ENCODE results near the gene KDM4C. TPM values are rescaled to one million over a fixed set of nuclear protein-coding genes. Genes with fewer than 3 reads are reported as not detected.

Gene KDM4C
- total RNA-seq, 1 experiment from 2014 or later: 16.2 TPM

GRCh38 chr9:7051711-7052110 is 293.9 kb downstream of the KDM4C start:
- intact Hi-C loops (cut with micrococcal nuclease; ENCODE audit: unreplicated experiment): loop anchor here (5.0 kb wide), 1 partner anchor 486 kb away; no protein-coding TSS in a partner anchor
- no peak for DNase-seq
- Mint-ChIP-seq H3K4me3 (ENCODE audit: low read depth, unreplicated experiment) (no peak overlapping the region), H3K27ac (ENCODE audit: unreplicated experiment) (no peak overlapping the region), H3K36me3 (ENCODE audit: insufficient read depth, unreplicated experiment) (no peaks in the 10 kb centered on the region), H3K27me3 (ENCODE audit: unreplicated experiment) (no peaks in the 10 kb centered on the region), H3K9me3 (ENCODE audit: low read depth, unreplicated experiment) (no peaks in the 10 kb centered on the region), H3K4me1 (ENCODE audit: low read depth, unreplicated experiment) (no peaks in the 10 kb centered on the region)
- BruUV-seq (replicated peaks): no TSS peak
- no peak for TF ChIP-seq CTCF (IDR thresholded peaks at IDR 0.05; ENCODE audit: unreplicated experiment)
- CTCF ChIA-PET: no interaction called here

GRCh38 chr9:7053903-7054302 is 296.1 kb downstream of the KDM4C start:
- Mint-ChIP-seq H3K27me3 (ENCODE audit: unreplicated experiment) (no peaks in the 10 kb centered on the region), H3K36me3 (ENCODE audit: insufficient read depth, unreplicated experiment) (no peaks in the 10 kb centered on the region), H3K4me3 (ENCODE audit: low read depth, unreplicated experiment) (no peak overlapping the region), H3K9me3 (ENCODE audit: low read depth, unreplicated experiment) (no peaks in the 10 kb centered on the region), H3K27ac (ENCODE audit: unreplicated experiment) (no peak overlapping the region), H3K4me1 (ENCODE audit: low read depth, unreplicated experiment) (no peaks in the 10 kb centered on the region)
- no TSS peak for BruUV-seq (replicated peaks)
- DNase-seq: no peak
- TF ChIP-seq CTCF (IDR thresholded peaks at IDR 0.05; ENCODE audit: unreplicated experiment): no peak
- CTCF ChIA-PET: no interaction called here
- intact Hi-C loops (cut with micrococcal nuclease; ENCODE audit: unreplicated experiment): loop anchor here (5.0 kb wide), 1 partner anchor 483 kb away; no protein-coding TSS in a partner anchor

- TF ChIP-seq CTCF (IDR thresholded peaks at IDR 0.05; ENCODE audit: unreplicated experiment): no peak
- H3K36me3 Mint-ChIP-seq (ENCODE audit: insufficient read depth, unreplicated experiment): no peaks in the 10 kb centered on the region
- intact Hi-C loops (cut with micrococcal nuclease; ENCODE audit: unreplicated experiment): no loop called here
- CTCF ChIA-PET: interaction anchor here (0.5 kb wide), 1 partner anchor 29 kb away, joined by 3 read pairs; no protein-coding TSS in a partner anchor
- H3K27ac Mint-ChIP-seq (ENCODE audit: unreplicated experiment): no peak overlapping the region
- no TSS peak for BruUV-seq (replicated peaks)
- H3K4me3 Mint-ChIP-seq (ENCODE audit: low read depth, unreplicated experiment): no peak overlapping the region
- no peaks in the 10 kb centered on the region for H3K27me3 Mint-ChIP-seq (ENCODE audit: unreplicated experiment)
- no peaks in the 10 kb centered on the region for H3K4me1 Mint-ChIP-seq (ENCODE audit: low read depth, unreplicated experiment)
- DNase-seq: no peak
- H3K9me3 Mint-ChIP-seq (ENCODE audit: low read depth, unreplicated experiment): no peaks in the 10 kb centered on the region
Observed at GRCh38 chr9:7055171-7055903, 297.6 kb downstream of the KDM4C start.

- CTCF ChIA-PET: no interaction called here
- no peak for TF ChIP-seq CTCF (IDR thresholded peaks at IDR 0.05; ENCODE audit: unreplicated experiment)
- Mint-ChIP-seq H3K36me3 (ENCODE audit: insufficient read depth, unreplicated experiment) (no peaks in the 10 kb centered on the region), H3K4me3 (ENCODE audit: low read depth, unreplicated experiment) (no peak overlapping the region), H3K27me3 (ENCODE audit: unreplicated experiment) (no peaks in the 10 kb centered on the region), H3K4me1 (ENCODE audit: low read depth, unreplicated experiment) (no peaks in the 10 kb centered on the region), H3K27ac (ENCODE audit: unreplicated experiment) (no peak overlapping the region), H3K9me3 (ENCODE audit: low read depth, unreplicated experiment) (no peaks in the 10 kb centered on the region)
- intact Hi-C loops (cut with micrococcal nuclease; ENCODE audit: unreplicated experiment): no loop called here
- DNase-seq: no peak
- no TSS peak for BruUV-seq (replicated peaks)
Observed at GRCh38 chr9:7056254-7056653, 298.5 kb downstream of the KDM4C start.
